Purkinje cell (primary cell): ENCODE data around the gene MAN2B1. TPM values are rescaled to one million over a fixed set of nuclear protein-coding genes. Genes with fewer than 3 reads are reported as not detected.

Experiments used
- polyA plus RNA-seq: library from polyadenylated mRNA; unstranded; fragments of >200 nt; fragmentation: Nextera tagmentation; gene quantifications from 2 replicates; pipeline ENCODE4 v1.2.1, GENCODE V29; 2014

Gene MAN2B1
- polyA plus RNA-seq = 2.5 TPM in 1 of 2 replicates, not detected in the other

GRCh38 chr19:12666265-12667048 lies at the start of gene MAN2B1, which contains the start of gene WDR83:
MAN2B1 (minus strand) TSS chr19:12666742; CDS start chr19:12666701, 41 bp downstream.
WDR83 (plus strand) TSS chr19:12666807; CDS start chr19:12669791, 2,984 bp downstream.

DNA sequence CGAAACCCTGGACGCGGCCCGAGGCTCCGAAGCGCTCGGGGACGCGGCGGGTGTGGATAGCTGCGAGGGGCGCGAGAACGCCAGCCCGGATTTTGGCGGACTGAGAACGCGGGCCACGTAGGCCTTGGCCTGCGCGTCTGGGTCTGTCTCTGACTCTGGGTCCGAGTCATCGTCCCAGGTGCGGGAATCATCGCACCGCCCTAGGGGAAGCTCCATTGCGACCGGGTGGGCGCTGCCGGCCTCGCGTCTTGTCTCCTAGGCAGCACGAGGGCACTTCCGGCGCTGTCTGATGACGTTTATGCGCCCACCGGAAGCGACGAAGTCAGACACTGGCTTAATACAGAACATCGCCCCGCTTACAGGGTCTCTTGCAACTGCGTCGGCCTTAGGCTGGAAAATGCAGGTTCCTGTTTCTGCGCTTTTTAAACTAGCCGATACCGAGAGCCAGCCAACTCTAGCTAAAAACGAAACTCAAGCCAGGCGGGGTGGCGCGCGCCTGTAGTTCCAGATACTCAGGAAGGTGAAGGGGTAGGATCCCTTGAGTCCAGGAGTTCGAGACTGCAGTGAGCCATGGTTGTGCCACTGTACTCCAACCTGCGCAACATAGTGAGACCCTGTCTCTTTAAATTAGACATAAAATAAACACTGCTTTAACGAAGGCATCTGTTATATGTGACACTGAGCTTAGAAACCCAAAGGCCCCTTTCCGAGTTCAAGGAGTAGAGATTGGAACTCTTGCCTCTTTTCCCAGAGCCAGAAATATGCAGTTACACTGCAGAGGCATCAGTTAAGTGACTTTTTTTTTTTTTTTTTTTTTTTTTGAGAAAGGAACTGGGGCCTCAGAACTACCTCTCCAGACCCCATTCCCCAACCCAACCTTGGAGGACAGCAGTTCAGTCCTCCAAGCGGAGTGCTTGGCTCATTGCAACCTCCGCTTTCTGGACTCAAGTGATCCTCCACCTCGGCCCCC lies 30.1 kb upstream of the MAN2B1 start, which contains the start of gene FBXW9:
Gene FBXW9, minus strand, starts transcription at position 266 of the 970 bp plus-strand sequence. Its CDS starts 50 bp downstream, at position 216.

GRCh38 chr19:12687496-12688196 lies 21.1 kb upstream of the MAN2B1 start, which contains the start of gene GNG14:
GNG14 (plus strand) TSS chr19:12687998; CDS start chr19:12688049, 51 bp downstream.

GRCh38 chr19:12681074-12681987 lies 14.8 kb upstream of the MAN2B1 start, which contains the start of gene DHPS:
DHPS (minus strand) TSS chr19:12681880; CDS start chr19:12681766, 114 bp downstream.

DNA sequence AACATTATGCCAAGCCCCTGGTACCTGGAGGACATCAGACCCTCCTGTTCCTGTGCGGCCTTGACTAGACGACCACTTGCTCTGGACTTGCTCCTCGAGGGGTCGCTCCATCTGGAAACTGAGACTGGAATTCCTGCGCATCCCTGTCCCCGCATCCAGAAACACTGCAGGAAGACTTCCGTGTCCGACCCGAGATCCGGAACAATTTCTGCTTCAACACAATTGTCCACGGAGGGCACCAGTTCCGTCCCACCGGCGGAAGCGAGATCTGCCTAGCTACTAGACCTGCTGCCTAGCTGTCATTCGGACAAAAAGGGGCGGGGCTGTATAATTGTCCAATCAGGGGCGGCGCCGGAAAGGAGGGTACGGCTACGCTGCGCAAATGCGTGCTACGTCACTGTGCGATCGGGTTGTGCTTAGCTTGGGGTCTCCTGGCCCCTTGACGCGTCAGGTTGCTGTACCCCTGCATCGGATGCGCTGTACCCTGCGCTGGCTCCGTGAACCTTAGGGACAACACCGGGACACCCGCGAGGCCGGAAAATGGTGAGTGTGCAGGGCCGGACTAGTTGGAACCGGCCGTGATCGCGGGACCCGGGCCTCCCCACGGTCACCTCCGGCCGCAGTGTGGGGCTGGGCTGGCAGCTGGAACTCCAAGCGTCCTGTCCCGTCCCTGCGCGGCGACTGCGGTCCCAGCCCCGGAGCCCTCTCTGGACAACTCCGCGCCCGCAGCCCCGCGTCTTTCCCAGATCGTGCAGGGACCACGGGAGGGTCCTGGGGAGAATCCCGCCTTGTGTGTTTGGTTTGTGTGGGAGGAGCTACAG lies 55.8 kb downstream of the MAN2B1 start, which contains the start of the genes ZNF490 and ZNF791:
Gene ZNF490, minus strand, starts transcription at position 274 of the 821 bp plus-strand sequence. Its CDS starts 133 bp downstream, at position 141.
Gene ZNF791, plus strand, starts transcription at position 381 of the 821 bp plus-strand sequence. Its CDS starts 160 bp downstream, at position 541.

Other genes starting within 250 kb of the MAN2B1 start
- gene ZNF443, start 225.7 kb downstream of the MAN2B1 start, polyA plus RNA-seq = 3.9 and 5.5 TPM in 2 replicates
- 2.4 and 4.3 TPM in 2 replicates for gene ZNF709, start 181.9 kb downstream of the MAN2B1 start, polyA plus RNA-seq
- gene ZNF564, start 115.3 kb downstream of the MAN2B1 start, polyA plus RNA-seq = 1.0 and 4.2 TPM in 2 replicates
- gene ZNF490, start 55.9 kb downstream of the MAN2B1 start, polyA plus RNA-seq = 2.1 and 3.1 TPM in 2 replicates
- 11.3 and 13.7 TPM in 2 replicates for gene ZNF791, start 55.8 kb downstream of the MAN2B1 start, polyA plus RNA-seq
- 15.0 and 22.2 TPM in 2 replicates for gene WDR83, start 65 bp upstream of the MAN2B1 start, polyA plus RNA-seq
- gene DHPS, start 15.1 kb upstream of the MAN2B1 start, polyA plus RNA-seq = 54.0 and 71.6 TPM in 2 replicates
- not detected in 2 replicates for gene GNG14, start 21.3 kb upstream of the MAN2B1 start, polyA plus RNA-seq
- gene FBXW9, start 29.9 kb upstream of the MAN2B1 start, polyA plus RNA-seq = 0.31 and 0.50 TPM in 2 replicates
- 31.5 and 39.0 TPM in 2 replicates for gene TNPO2, start 57.2 kb upstream of the MAN2B1 start, polyA plus RNA-seq
- gene TRIR, start 67.9 kb upstream of the MAN2B1 start, polyA plus RNA-seq = 64.1 and 73.9 TPM in 2 replicates
- 20.2 and 38.0 TPM in 2 replicates for gene GET3, start 70.8 kb upstream of the MAN2B1 start, polyA plus RNA-seq
- not detected in 2 replicates for gene BEST2, start 85.0 kb upstream of the MAN2B1 start, polyA plus RNA-seq
- 16.2 and 27.2 TPM in 2 replicates for gene HOOK2, start 108.8 kb upstream of the MAN2B1 start, polyA plus RNA-seq
- gene JUNB, start 124.7 kb upstream of the MAN2B1 start, polyA plus RNA-seq = 1.1 TPM in 1 of 2 replicates, not detected in the other
- 1,541 and 1,786 TPM in 2 replicates for gene PRDX2, start 135.1 kb upstream of the MAN2B1 start, polyA plus RNA-seq
- 3.0 TPM in 1 of 2 replicates, not detected in the other for gene THSD8, start 135.3 kb upstream of the MAN2B1 start, polyA plus RNA-seq
- gene RNASEH2A, start 139.8 kb upstream of the MAN2B1 start, polyA plus RNA-seq = 0.42 and 6.5 TPM in 2 replicates
- gene RTBDN, start 167.8 kb upstream of the MAN2B1 start, polyA plus RNA-seq = 8.2 TPM in 1 of 2 replicates, not detected in the other
- gene MAST1, start 171.8 kb upstream of the MAN2B1 start, polyA plus RNA-seq = 2.5 and 5.0 TPM in 2 replicates
- gene DNASE2, start 214.7 kb upstream of the MAN2B1 start, polyA plus RNA-seq = 1.5 and 2.8 TPM in 2 replicates
- gene KLF1, start 220.5 kb upstream of the MAN2B1 start, polyA plus RNA-seq = not detected in 2 replicates
- gene GCDH, start 224.4 kb upstream of the MAN2B1 start, polyA plus RNA-seq = 7.2 and 8.1 TPM in 2 replicates